ENCODE data around the gene DBT.

DBT gene

DNA sequence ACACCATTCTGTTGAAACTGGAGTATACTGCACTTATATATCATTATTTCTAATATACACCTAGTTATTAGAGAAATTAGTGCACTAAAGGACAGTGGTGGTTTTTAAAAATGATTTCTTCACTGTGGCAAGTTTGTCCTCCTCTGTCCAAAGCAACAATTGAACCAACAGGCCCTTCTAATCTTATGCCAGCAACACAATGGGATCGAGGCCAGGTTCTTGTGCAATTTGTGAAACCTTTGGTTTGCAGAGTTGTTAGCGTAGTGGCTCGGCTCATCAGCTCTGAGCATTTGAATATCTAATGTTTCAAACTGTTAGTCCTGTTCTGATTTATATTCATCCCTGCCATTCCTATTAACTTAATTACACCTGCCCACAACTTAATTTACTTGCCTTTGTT is 61.7 kb downstream of the DBT start:
- DNase-seq: no peak

DNA sequence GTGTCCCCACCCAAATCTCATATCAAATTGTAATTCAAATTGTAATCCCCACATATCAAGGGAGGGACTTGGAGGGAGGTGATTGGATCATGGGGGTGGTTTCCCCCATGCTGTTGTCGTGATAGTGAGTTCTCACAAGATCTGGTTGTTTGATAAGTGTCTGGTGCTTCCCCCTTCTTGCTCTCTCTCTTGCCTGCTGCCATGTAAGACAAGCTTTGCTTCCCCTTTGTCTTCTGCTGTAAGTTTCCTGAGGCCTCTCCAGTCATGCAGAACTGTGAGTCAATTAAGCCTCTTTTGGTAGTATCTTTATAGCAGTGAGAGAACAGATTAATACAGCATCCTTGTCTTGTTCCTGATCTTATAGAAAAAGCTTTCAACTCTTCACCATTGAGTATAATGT is 65.1 kb downstream of the DBT start:
- DNase-seq: no peak

- DNase-seq: no peak
Observed at GRCh38 chr1:100183370-100183769, 66.3 kb downstream of the DBT start.

DNA sequence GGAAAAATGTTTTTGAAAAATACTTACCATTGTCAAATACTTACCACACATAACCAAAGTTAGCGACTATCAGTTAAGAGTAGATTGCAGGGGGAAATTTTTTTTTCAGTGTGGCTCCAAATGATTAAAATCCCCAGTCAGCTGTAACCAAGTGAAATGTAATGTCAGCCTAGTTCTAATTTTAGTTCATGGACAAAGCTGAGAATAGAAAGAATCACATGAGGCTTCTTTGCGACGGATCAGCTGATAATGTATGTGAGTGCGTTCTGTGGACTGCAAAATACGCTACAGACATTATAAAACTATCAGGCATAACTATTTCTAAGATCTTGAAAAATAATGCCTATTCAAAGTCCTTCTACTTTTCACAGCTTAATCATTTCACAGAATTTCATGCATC is 71.5 kb downstream of the DBT start, which contains the start of gene LRRC39:
LRRC39 (minus strand) TSS at position 166 of the 400 bp plus-strand sequence. CDS start 9,740 bp downstream, outside the sequence.
- DNase-seq: no peak

- DNase-seq: no peak
Observed at GRCh38 chr1:100177295-100178041, 72.2 kb downstream of the DBT start.

- no peak for DNase-seq
Observed at GRCh38 chr1:100168051-100168450, 81.6 kb downstream of the DBT start.

- DNase-seq: no peak
Observed at GRCh38 chr1:100164702-100165101, 84.9 kb downstream of the DBT start.

GRCh38 chr1:100164216-100164615 is 85.4 kb downstream of the DBT start:
- DNase-seq: no peak

GRCh38 chr1:100162881-100163280 is 86.8 kb downstream of the DBT start:
- no peak for DNase-seq

DNA sequence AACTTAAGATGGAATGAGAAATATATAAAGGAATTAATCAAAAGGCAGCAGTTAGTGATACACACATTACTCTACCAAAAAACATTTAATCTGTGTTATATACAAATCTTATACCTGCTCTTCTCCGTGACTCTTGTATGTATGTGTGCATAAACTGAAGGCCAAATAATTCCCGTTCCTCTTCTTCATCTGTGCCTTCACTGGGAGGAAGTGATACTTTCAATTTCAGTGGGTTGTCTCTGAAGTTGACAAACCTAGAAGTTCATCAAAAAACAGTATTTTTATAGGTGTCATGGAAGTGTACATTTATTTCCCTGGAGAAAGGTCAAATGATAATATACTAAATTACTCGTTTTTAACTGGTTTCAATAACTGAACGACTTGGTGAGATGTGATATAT is 97.4 kb downstream of the DBT start:
- DNase-seq: no peak

- no peak for DNase-seq
Observed at GRCh38 chr1:100151679-100152078, 98.0 kb downstream of the DBT start.

GRCh38 chr1:100147875-100148274 is 101.8 kb downstream of the DBT start:
- DNase-seq: no peak

GRCh38 chr1:100146958-100147357 is 102.7 kb downstream of the DBT start:
- no peak for DNase-seq

DNA sequence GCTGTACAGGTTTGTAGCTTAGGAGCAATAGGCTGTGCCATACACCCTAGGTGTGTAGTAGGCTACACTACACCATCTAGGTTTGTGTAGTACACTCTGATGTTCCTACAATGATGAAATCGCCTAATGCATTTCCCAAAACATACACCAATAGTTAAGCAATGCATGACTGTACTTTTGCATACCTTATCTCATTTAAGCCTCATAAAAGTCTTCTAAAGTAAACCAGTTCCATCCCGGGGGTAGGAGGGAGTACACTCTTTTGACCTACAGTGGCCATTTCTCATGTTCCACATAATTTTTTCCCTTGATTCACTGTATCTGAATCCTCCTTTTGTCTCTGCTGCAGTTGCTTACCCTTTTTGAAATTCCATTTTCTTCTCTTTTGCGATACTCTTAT is 104.5 kb downstream of the DBT start:
- no peak for DNase-seq

DNA sequence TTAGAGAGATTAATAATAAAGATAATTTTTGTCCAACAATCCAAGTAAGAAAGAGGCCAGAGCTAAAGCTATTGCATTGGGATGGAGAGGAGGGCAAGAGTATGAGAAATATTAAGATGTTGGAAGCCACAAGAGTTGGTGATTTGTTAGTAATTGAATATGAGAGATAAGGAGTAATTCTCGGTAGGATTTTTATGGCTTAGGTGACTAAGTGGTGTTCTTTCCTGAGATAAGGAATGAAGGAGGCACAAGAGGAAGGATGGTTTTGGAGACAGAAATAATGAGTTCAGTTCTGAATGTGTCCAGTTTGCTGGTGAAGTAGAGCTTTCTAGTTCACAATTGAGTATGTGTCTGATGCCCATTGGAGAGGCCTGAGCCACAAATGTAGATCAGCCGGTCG is 107.3 kb downstream of the DBT start:
- DNase-seq: no peak

DNA sequence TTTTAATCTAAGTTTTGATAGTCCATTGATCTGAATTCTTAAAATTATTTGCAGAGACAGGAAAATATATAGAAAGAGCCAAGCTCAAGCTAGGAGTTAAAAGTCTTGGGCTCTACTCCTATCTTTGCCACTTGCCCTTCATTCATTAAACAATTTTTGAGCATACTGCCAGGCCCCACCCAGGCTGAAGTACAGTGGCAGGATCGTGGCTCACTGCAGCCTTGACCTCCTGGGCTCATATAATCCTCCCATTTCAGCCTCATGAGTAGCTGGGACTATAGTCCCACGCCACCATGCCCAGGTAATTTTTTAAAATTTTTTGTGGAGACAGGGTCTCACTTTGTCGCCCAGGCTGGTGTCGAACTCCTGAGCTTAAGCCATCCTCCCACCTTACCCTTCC is 108.4 kb downstream of the DBT start:
- no peak for DNase-seq

DNA sequence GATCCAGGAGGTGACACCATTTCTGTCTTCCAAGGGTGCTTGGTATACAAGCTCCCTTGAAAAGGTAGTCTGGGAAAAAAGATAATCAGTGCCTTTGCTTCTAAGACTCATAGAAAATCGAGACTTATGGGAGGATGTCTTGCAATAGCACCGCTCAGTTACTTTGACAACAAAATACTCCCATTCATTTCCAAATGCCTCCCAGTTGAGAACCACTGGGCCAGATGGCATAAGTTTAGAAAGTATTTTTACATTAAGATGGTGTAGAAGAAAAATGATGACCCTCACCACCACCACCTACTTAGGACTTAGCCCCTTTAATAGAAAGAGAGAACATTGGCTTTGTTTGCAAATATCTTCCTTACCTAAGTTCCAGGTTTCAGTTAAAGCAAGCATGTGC is 112.0 kb downstream of the DBT start:
- DNase-seq: no peak
